ENCODE results near the gene RAB27A. TPM values are rescaled to one million over a fixed set of nuclear protein-coding genes. Genes with fewer than 3 reads are reported as not detected.

RAB27A gene
- total and polyA plus RNA-seq, 2 of the 8 experiments (the other 6 are each of a cell fraction or from before 2014, with no cell fraction given) = 2.3 to 6.5 TPM

DNA sequence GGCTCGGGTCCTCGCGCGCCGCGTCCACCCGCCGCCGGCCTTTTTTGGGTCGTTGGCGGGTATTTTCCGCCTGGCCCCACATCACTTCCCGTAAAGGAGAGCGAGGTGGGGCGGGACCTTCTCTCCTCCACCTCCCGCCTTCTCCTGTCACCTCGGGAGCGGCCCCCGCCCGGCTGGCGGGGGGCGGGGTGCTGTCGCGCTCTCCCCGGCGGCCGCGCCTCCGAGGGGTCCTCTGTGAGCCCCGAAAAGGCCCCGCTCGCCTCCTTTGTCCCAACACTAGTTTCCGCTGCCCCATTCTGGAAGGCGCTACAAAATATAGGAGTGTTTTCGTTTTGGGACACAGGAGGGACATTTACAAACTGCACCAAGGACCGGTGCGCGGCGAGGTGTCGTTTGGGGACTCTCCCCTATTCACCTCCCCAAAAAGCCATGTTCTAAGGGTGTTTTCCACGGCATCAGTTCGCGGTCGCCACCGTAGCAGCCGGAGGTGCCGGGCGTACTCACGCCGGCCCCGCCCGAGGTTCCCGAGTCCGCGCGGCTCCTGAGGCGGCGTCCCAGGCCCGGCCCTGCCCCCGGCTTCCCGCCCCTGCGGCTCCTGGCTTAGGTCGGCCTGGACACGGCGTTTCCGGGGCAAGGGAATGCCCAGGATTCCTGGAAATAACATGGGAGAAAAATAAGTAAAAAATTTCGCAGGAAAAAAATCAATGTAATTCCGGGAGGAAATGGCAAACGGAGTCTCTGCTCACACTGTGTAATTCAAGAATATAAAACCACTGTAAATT is at the start of gene RAB27A (continued):
- no peak; the same call in none of the 2 replicates for TF ChIP-seq PHF8 (conservative IDR thresholded peaks at IDR 0.05; ENCODE audit: low read depth, low read length)
- TF ChIP-seq, protein P1, sequence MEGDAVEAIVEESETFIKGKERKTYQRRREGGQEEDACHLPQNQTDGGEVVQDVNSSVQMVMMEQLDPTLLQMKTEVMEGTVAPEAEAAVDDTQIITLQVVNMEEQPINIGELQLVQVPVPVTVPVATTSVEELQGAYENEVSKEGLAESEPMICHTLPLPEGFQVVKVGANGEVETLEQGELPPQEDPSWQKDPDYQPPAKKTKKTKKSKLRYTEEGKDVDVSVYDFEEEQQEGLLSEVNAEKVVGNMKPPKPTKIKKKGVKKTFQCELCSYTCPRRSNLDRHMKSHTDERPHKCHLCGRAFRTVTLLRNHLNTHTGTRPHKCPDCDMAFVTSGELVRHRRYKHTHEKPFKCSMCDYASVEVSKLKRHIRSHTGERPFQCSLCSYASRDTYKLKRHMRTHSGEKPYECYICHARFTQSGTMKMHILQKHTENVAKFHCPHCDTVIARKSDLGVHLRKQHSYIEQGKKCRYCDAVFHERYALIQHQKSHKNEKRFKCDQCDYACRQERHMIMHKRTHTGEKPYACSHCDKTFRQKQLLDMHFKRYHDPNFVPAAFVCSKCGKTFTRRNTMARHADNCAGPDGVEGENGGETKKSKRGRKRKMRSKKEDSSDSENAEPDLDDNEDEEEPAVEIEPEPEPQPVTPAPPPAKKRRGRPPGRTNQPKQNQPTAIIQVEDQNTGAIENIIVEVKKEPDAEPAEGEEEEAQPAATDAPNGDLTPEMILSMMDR (IDR thresholded peaks at IDR 0.05; ENCODE audit: control extremely low read depth in 1 of 3, insufficient read depth in 1 of 3, low read depth in 1 of 3, low read length in 3 of 3) = no peak
- no peak for TF ChIP-seq SP4 (IDR thresholded peaks at IDR 0.05; ENCODE audit: low read length)
- no peak for TF ChIP-seq POU5F1 (IDR thresholded peaks at IDR 0.05; ENCODE audit: low read depth, low read length)
- TF ChIP-seq RNF2 (IDR thresholded peaks at IDR 0.05; ENCODE audit: borderline replicate concordance, low read depth, low read length, missing control alignments, poor library complexity, severe bottlenecking) = no peak
- TF ChIP-seq HDAC6 (IDR thresholded peaks at IDR 0.05; ENCODE audit: low read depth, low read length) = no peak
- TF ChIP-seq, protein P2, sequence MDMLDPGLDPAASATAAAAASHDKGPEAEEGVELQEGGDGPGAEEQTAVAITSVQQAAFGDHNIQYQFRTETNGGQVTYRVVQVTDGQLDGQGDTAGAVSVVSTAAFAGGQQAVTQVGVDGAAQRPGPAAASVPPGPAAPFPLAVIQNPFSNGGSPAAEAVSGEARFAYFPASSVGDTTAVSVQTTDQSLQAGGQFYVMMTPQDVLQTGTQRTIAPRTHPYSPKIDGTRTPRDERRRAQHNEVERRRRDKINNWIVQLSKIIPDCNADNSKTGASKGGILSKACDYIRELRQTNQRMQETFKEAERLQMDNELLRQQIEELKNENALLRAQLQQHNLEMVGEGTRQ (IDR thresholded peaks at IDR 0.05; ENCODE audit: low read length) = no peak
- no peak for TF ChIP-seq NRF1 (IDR thresholded peaks at IDR 0.05; ENCODE audit: low read depth, low read length)
- TF ChIP-seq SIX5 (IDR thresholded peaks at IDR 0.05; ENCODE audit: low read depth, low read length) = no peak
- no peak for TF ChIP-seq NANOG (IDR thresholded peaks at IDR 0.05; ENCODE audit: insufficient read depth, low read depth, low read length, poor library complexity, severe bottlenecking)
- no peak; the same call in 1 of the 2 replicates for TF ChIP-seq CHD1 (IDR thresholded peaks at IDR 0.05; ENCODE audit: low read depth, low read length)
- no peak for TF ChIP-seq JUND (IDR thresholded peaks at IDR 0.05; ENCODE audit: low read length)
- no peak for TF ChIP-seq CBX8 (IDR thresholded peaks at IDR 0.05; ENCODE audit: borderline replicate concordance, low read depth, low read length)
- TF ChIP-seq TAF7 (optimal IDR thresholded peaks at IDR 0.05; ENCODE audit: borderline replicate concordance, low read depth, low read length) = no peak
- TF ChIP-seq BRCA1 (IDR thresholded peaks at IDR 0.05; ENCODE audit: low read depth, low read length) = no peak
- TF ChIP-seq POLR2A (IDR thresholded peaks at IDR 0.05; ENCODE audit: control extremely low read depth in 1 of 2, low read depth in 2 of 2, low read length in 2 of 2) = 0 out of 3 replicates have a peak, but pooled peaks of 1 of the 2 experiments have one; percentile 14
- TF ChIP-seq BACH1 (IDR thresholded peaks at IDR 0.05; ENCODE audit: low read length) = no peak
- TF ChIP-seq RFX5 (IDR thresholded peaks at IDR 0.05; ENCODE audit: borderline replicate concordance, low read depth, low read length) = no peak
- TF ChIP-seq, protein P3, sequence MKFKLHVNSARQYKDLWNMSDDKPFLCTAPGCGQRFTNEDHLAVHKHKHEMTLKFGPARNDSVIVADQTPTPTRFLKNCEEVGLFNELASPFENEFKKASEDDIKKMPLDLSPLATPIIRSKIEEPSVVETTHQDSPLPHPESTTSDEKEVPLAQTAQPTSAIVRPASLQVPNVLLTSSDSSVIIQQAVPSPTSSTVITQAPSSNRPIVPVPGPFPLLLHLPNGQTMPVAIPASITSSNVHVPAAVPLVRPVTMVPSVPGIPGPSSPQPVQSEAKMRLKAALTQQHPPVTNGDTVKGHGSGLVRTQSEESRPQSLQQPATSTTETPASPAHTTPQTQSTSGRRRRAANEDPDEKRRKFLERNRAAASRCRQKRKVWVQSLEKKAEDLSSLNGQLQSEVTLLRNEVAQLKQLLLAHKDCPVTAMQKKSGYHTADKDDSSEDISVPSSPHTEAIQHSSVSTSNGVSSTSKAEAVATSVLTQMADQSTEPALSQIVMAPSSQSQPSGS (IDR thresholded peaks at IDR 0.05; ENCODE audit: low read length) = no peak
